Measurements from ENCODE around the gene PLB1. TPM values are rescaled to one million over a fixed set of nuclear protein-coding genes. Genes with fewer than 3 reads are reported as not detected.

Gene PLB1
- total RNA-seq: 1.1 to 2.2 TPM (median 1.2 TPM) in 3 replicates

- TF ChIP-seq CTCF (IDR thresholded peaks at IDR 0.05; ENCODE audit: unreplicated experiment): no peak
- Mint-ChIP-seq H3K9me3 (no peaks in the 10 kb centered on the region), H3K27ac (no peak within 1 kb of the TSS), H3K36me3 (no peaks in the 10 kb centered on the region), H3K27me3 (ENCODE audit: low read depth) (peaks cover 16% of the 10 kb centered on the region), H3K4me1 (peaks cover 2% of the 10 kb centered on the region), H3K4me3 (no peak within 1 kb of the TSS)
- DNase-seq (ENCODE audit: low spot score in 2 of 2, unreplicated experiment in 2 of 2): no peak
Measured at GRCh38 chr2:28495551-28496250, at the start of gene PLB1. Gene PLB1, plus strand, starts transcription at chr2:28496060. Its CDS starts 55 bp downstream, at chr2:28496115.

- Mint-ChIP-seq H3K9me3 (no peaks in the 10 kb centered on the region), H3K27ac (no peak overlapping the region)
- TF ChIP-seq CTCF (IDR thresholded peaks at IDR 0.05; ENCODE audit: unreplicated experiment): no peak
Measured at GRCh38 chr2:28446531-28446930, 49.3 kb upstream of the PLB1 start.

DNA sequence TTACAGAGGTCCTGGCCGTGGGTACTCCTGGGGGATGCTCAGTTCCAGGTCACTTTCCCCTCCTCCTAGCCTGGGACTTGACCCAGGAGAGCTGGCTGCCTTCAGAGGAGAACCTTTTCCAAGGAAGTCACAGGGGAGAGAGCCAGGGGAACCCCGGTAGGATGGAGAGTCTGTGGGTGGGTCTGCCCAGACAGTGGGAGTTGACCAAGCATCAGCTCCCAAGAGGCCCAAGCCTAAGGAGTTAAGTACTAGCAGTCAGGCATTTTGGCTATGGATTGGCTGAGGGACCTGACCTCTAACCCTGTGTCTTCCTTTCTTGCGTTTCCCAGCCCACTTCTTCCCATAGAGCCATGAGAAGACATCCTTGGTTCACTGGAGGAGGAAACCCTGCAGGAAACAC lies 48.8 kb upstream of the PLB1 start:
- peaks cover 9% of the 10 kb centered on the region for H3K4me1 Mint-ChIP-seq
- no peaks in the 10 kb centered on the region for H3K9me3 Mint-ChIP-seq
- H3K36me3 Mint-ChIP-seq: no peaks in the 10 kb centered on the region
- H3K4me3 Mint-ChIP-seq: no peak overlapping the region
- no peaks in the 10 kb centered on the region for H3K27me3 Mint-ChIP-seq (ENCODE audit: low read depth)
- TF ChIP-seq CTCF (IDR thresholded peaks at IDR 0.05; ENCODE audit: unreplicated experiment): no peak
- no peak overlapping the region for H3K27ac Mint-ChIP-seq
- DNase-seq (ENCODE audit: low spot score in 2 of 2, unreplicated experiment in 2 of 2): no peak

More at GRCh38 chr2:28446531-28446930, 49.3 kb upstream of the PLB1 start:
- peaks cover 9% of the 10 kb centered on the region for H3K4me1 Mint-ChIP-seq
- H3K36me3 Mint-ChIP-seq: no peaks in the 10 kb centered on the region
- DNase-seq (ENCODE audit: low spot score in 2 of 2, unreplicated experiment in 2 of 2): no peak
- H3K27me3 Mint-ChIP-seq (ENCODE audit: low read depth): no peaks in the 10 kb centered on the region
- no peak overlapping the region for H3K4me3 Mint-ChIP-seq

- no peaks in the 10 kb centered on the region for H3K9me3 Mint-ChIP-seq
- no peak overlapping the region for H3K27ac Mint-ChIP-seq
- H3K4me3 Mint-ChIP-seq: no peak overlapping the region
- H3K27me3 Mint-ChIP-seq (ENCODE audit: low read depth): no peaks in the 10 kb centered on the region
- DNase-seq (ENCODE audit: low spot score in 2 of 2, unreplicated experiment in 2 of 2): no peak
- H3K36me3 Mint-ChIP-seq: no peaks in the 10 kb centered on the region
- peaks cover 9% of the 10 kb centered on the region for H3K4me1 Mint-ChIP-seq
- TF ChIP-seq CTCF (IDR thresholded peaks at IDR 0.05; ENCODE audit: unreplicated experiment): no peak
Measured at GRCh38 chr2:28447943-28448792, 47.7 kb upstream of the PLB1 start.

DNA sequence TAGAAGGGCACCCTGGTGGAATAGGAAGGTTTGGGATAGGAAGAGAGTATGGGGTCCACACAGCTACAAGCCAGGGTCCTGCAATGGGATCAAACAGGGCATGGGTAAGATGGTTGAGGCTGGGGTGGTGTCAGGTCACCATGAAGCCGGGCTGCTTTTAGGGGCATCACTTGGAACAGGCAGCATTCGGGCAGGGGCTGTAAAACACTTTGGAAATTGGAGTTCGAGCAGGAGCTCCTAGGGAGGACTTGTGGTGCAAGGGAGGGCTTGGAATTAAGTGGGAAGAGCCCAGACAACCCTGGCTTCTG lies 47.1 kb upstream of the PLB1 start:
- TF ChIP-seq CTCF (IDR thresholded peaks at IDR 0.05; ENCODE audit: unreplicated experiment): no peak
- Mint-ChIP-seq H3K27ac (no peak overlapping the region), H3K4me1 (peaks cover 9% of the 10 kb centered on the region), H3K4me3 (no peak overlapping the region), H3K36me3 (no peaks in the 10 kb centered on the region), H3K27me3 (ENCODE audit: low read depth) (no peaks in the 10 kb centered on the region), H3K9me3 (no peaks in the 10 kb centered on the region)
- no peak for DNase-seq (ENCODE audit: low spot score in 2 of 2, unreplicated experiment in 2 of 2)

Data from mesothelial cell of epicardium (in vitro differentiated cells).